Neuronal stem cell (in vitro differentiated cells): ENCODE data around the gene PTRH2.

Experiments
- DNase-seq: peaks from one replicate; pipeline ENCODE4 v3.0.0-alpha.2; 2013; ENCODE audit warnings: low spot score
- H2AFZ ChIP-seq: one replicate; pipeline ENCODE4 v1.6.1; 2013; ENCODE audit warnings: mild to moderate bottlenecking, low read length, inconsistent platforms
- H2AK5ac ChIP-seq: 2 replicates; pipeline ENCODE4 v1.6.1; 2013; ENCODE audit warnings: low read depth, mild to moderate bottlenecking, inconsistent platforms, low read length, moderate library complexity, mixed read lengths
- H2BK120ac ChIP-seq: 2 replicates; pipeline ENCODE4 v1.6.1; 2013; ENCODE audit warnings: low read depth, mild to moderate bottlenecking, inconsistent platforms, low read length, moderate library complexity, mixed read lengths
- H2BK12ac ChIP-seq: one replicate; pipeline ENCODE4 v1.6.1; 2013; ENCODE audit warnings: low read length, inconsistent platforms
- H2BK15ac ChIP-seq: 2 replicates; pipeline ENCODE4 v1.6.1; 2013; ENCODE audit warnings: mild to moderate bottlenecking, low read length, inconsistent platforms, mixed read lengths
- H2BK5ac ChIP-seq: one replicate; pipeline ENCODE4 v1.6.1; 2013; ENCODE audit warnings: inconsistent platforms, mild to moderate bottlenecking, low read length, moderate library complexity
- H3K14ac ChIP-seq: one replicate; pipeline ENCODE4 v1.6.1; 2013; ENCODE audit warnings: low read length, inconsistent platforms
- H3K18ac ChIP-seq: 2 replicates; pipeline ENCODE4 v1.6.1; 2013; ENCODE audit warnings: low read length, inconsistent platforms
- H3K23ac ChIP-seq: 2 replicates; pipeline ENCODE4 v1.6.1; 2013; ENCODE audit warnings: low read depth, mild to moderate bottlenecking, mixed read lengths, low read length, inconsistent platforms; ENCODE audit not compliant: poor library complexity
- H3K27ac ChIP-seq: replicated peaks from 3 replicates; pipeline ENCODE4 v1.5.1; 2013; ENCODE audit warnings: low read length, inconsistent platforms
- H3K27me3 ChIP-seq, 3 experiments: 2 replicates each; pipeline ENCODE4 v1.6.1; 2013; ENCODE audit warnings: low read length in 3 of 3, mild to moderate bottlenecking in 2 of 3, inconsistent platforms in 1 of 3, low read depth in 1 of 3, mixed read lengths in 1 of 3, moderate library complexity in 1 of 3; ENCODE audit not compliant: control insufficient read depth in 3 of 3, insufficient read depth in 3 of 3
- H3K36me3 ChIP-seq, 2 donors: replicated peaks in 1 of 2; 2 replicates each; pipeline ENCODE4 v1.6.1; 2013; ENCODE audit warnings: low read length in 2 of 2; ENCODE audit not compliant: control insufficient read depth in 2 of 2, insufficient read depth in 2 of 2
- H3K4ac ChIP-seq: 2 replicates; pipeline ENCODE4 v1.6.1; 2013; ENCODE audit warnings: inconsistent platforms, mild to moderate bottlenecking, low read length, moderate library complexity
- H3K4me1 ChIP-seq, 2 donors: 1 replicate in 1 of 2; 2 replicates in 1 of 2; pipeline ENCODE4 v1.6.1; 2013; ENCODE audit warnings: low read length in 2 of 2, low read depth in 1 of 2; ENCODE audit not compliant: control insufficient read depth in 2 of 2, insufficient read depth in 1 of 2
- H3K4me2 ChIP-seq: one replicate; pipeline ENCODE4 v1.6.1; 2013; ENCODE audit warnings: mild to moderate bottlenecking, low read length, inconsistent platforms; ENCODE audit not compliant: insufficient read depth, poor library complexity, severe bottlenecking
- H3K4me3 ChIP-seq, 2 donors: 2 replicates each; pipeline ENCODE4 v1.5.1; 2013; ENCODE audit warnings: low read length in 2 of 2, mild to moderate bottlenecking in 2 of 2, inconsistent platforms in 1 of 2, moderate library complexity in 1 of 2
- H3K79me1 ChIP-seq: one replicate; pipeline ENCODE4 v1.6.1; 2013; ENCODE audit warnings: low read depth, mild to moderate bottlenecking, inconsistent platforms, low read length, moderate library complexity
- H3K9ac ChIP-seq: one replicate; pipeline ENCODE4 v1.6.1; 2013; ENCODE audit warnings: mild to moderate bottlenecking, low read depth, low read length, inconsistent platforms; ENCODE audit not compliant: poor library complexity
- H3K9me3 ChIP-seq, 2 donors: replicated peaks in 1 of 2; 2 replicates each; pipeline versions ENCODE3 to v1.6.1; 2013; ENCODE audit warnings: low read length in 2 of 2, mild to moderate bottlenecking in 2 of 2, inconsistent platforms in 1 of 2, low read depth in 1 of 2, mixed read lengths in 1 of 2, moderate library complexity in 1 of 2; ENCODE audit not compliant: control insufficient read depth in 2 of 2, insufficient read depth in 1 of 2
- H4K8ac ChIP-seq: one replicate; pipeline ENCODE4 v1.6.1; 2013; ENCODE audit warnings: low read depth, mild to moderate bottlenecking, inconsistent platforms, low read length, moderate library complexity
- H4K91ac ChIP-seq: one replicate; pipeline ENCODE4 v1.6.1; 2013; ENCODE audit warnings: low read length, low read depth, mild to moderate bottlenecking, inconsistent platforms; ENCODE audit not compliant: poor library complexity
- WGBS, 2 donors: extraction: QIAGEN DNeasy Blood & Tissue Kit; methylation state at CpG; one replicate each; pipeline ENCODE4 v1.1.7; 2013; ENCODE audit warnings: missing lambda C conversion rate in 2 of 2, mixed read lengths in 1 of 2; ENCODE audit not compliant: insufficient read length in 2 of 2, insufficient replicate concordance in 1 of 2; ENCODE audit errors: extremely low coverage in 2 of 2; 5-methylcytosine and 5-hydroxymethylcytosine counted together

Gene PTRH2

DNA sequence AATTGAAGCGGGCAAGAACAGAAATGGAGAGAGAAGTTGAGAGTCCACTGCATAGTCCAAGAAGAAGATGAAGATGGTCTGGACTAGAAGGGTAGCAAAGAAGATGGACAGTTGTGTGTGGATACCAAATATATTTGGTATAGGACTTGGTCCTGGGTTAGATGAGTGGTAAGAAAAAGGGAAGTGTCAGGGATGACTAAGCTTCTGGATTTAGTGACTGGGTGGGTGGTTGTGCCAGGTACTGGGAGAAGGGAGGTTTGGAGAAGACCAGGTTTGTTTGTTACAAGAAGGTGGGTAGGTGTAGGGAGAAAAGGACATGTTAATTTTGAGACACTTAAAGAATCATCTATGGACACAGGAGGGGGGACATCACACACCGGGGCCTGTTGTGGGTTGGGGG lies 5.6 kb upstream of the PTRH2 start:
- no peak overlapping the region for H3K4me2 ChIP-seq
- 100% methylated on average over 1 of the region's 2 CpGs; no CpG with 5 or more reads in 1 of the 2 donors for WGBS, 2 donors

DNA sequence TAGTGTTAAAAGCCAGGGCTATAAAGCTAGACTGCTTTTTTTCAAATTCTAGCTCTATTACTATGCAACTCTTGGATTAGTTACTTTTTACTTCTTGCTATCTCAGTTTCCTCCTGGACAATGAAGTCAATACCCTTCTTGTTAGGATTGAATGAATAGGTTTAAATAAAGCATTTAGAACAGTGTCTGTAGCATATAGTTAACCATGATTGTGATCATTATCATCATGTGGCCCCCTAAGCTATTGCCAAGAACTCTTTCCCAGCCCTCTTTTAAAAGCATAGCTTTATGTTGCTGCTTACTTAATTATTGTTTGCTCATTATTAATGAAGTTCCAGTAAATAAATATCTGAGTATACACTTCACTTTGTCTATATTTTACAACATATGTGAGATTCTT lies 4.7 kb upstream of the PTRH2 start:
- no peak overlapping the region for H2BK5ac ChIP-seq
- H3K4me1 ChIP-seq: peaks cover 0 to 9% of the 10 kb centered on the region in 2 donors
- H3K9ac ChIP-seq: no peak overlapping the region
- no peak overlapping the region for H3K14ac ChIP-seq
- no peaks in the 10 kb centered on the region for H3K9me3 ChIP-seq
- no peak for DNase-seq
- no peak overlapping the region for H3K4ac ChIP-seq
- H3K79me1 ChIP-seq: peaks cover 4% of the 10 kb centered on the region
- no peak overlapping the region for H3K27ac ChIP-seq
- H2BK120ac ChIP-seq: no peak overlapping the region
- no peak overlapping the region for H2BK15ac ChIP-seq
- no peak overlapping the region for H3K4me2 ChIP-seq
- no peak overlapping the region for H2BK12ac ChIP-seq
- H3K18ac ChIP-seq: no peak overlapping the region
- no peak overlapping the region for H4K8ac ChIP-seq
- H2AFZ ChIP-seq: no peak overlapping the region
- no peaks in the 10 kb centered on the region for H3K27me3 ChIP-seq
- no peak overlapping the region for H3K4me3 ChIP-seq
- H2AK5ac ChIP-seq: no peak overlapping the region
- H4K91ac ChIP-seq: no peak overlapping the region
- no peak overlapping the region for H3K23ac ChIP-seq
- H3K36me3 ChIP-seq: no peaks in the 10 kb centered on the region

More for the DNA sequence above, 5.6 kb upstream of the PTRH2 start:
- no peak for DNase-seq
- no peak overlapping the region for H3K27ac ChIP-seq
- H3K4me3 ChIP-seq: no peak overlapping the region
- no peaks in the 10 kb centered on the region for H3K36me3 ChIP-seq
- H3K79me1 ChIP-seq: peaks cover 3% of the 10 kb centered on the region
- H2BK5ac ChIP-seq: no peak overlapping the region
- H2BK15ac ChIP-seq: no peak overlapping the region
- no peak overlapping the region for H3K18ac ChIP-seq
- H3K27me3 ChIP-seq: no peaks in the 10 kb centered on the region
- H3K9me3 ChIP-seq: no peaks in the 10 kb centered on the region
- peaks cover 0 to 9% of the 10 kb centered on the region in 2 donors for H3K4me1 ChIP-seq
- H3K23ac ChIP-seq: no peak overlapping the region
- no peak overlapping the region for H3K14ac ChIP-seq
- H3K4ac ChIP-seq: no peak overlapping the region
- no peak overlapping the region for H4K8ac ChIP-seq
- no peak overlapping the region for H4K91ac ChIP-seq
- no peak overlapping the region for H2AFZ ChIP-seq
- no peak overlapping the region for H3K9ac ChIP-seq
- H2BK12ac ChIP-seq: no peak overlapping the region
- H2AK5ac ChIP-seq: no peak overlapping the region
- H2BK120ac ChIP-seq: no peak overlapping the region

- Histone ChIP-seq H2BK15ac (no peak overlapping the region), H2BK5ac (no peak overlapping the region), H3K4ac (no peak overlapping the region), H3K27ac (peak overlapping the region; percentile 62), H3K9me3 (no peaks in the 10 kb centered on the region), H2BK12ac (no peak overlapping the region), H2AK5ac (no peak overlapping the region), H3K14ac (no peak overlapping the region), H3K27me3 (no peaks in the 10 kb centered on the region), H2AFZ (peak overlapping the region; percentile 91), H4K91ac (no peak overlapping the region), H3K36me3 (peaks cover 0 to 24% of the 10 kb centered on the region in 2 donors), H3K4me2 (peak overlapping the region; percentile 82), H3K79me1 (peaks cover 7% of the 10 kb centered on the region), H4K8ac (no peak overlapping the region), H3K18ac (peak overlapping the region; percentile 44), H3K23ac (no peak overlapping the region), H3K4me1 (peaks cover 4 to 9% of the 10 kb centered on the region in 2 donors), H3K4me3 (peak overlapping the region; percentile 86 to 87), H2BK120ac (no peak overlapping the region), H3K9ac (peak overlapping the region; percentile 82)
- no CpG with 5 or more reads among the region's 15 CpGs for WGBS, 2 donors
- peak; percentile 24 for DNase-seq
Measured at GRCh38 chr17:59707971-59708430, 771 bp upstream of the PTRH2 start.

- Histone ChIP-seq H3K4me1 (peaks cover 0 to 4% of the 10 kb centered on the region in 2 donors), H2BK15ac (no peak overlapping the region), H2AFZ (no peak overlapping the region), H4K8ac (no peak overlapping the region), H3K9ac (no peak overlapping the region), H3K18ac (no peak overlapping the region), H3K27me3 (no peaks in the 10 kb centered on the region), H3K36me3 (peaks cover 15 to 78% of the 10 kb centered on the region in 2 donors), H2BK12ac (no peak overlapping the region), H3K4me3 (no peak overlapping the region), H2BK120ac (no peak overlapping the region), H3K23ac (no peak overlapping the region), H3K27ac (no peak overlapping the region), H3K14ac (no peak overlapping the region), H4K91ac (no peak overlapping the region), H2BK5ac (no peak overlapping the region), H3K4me2 (no peak overlapping the region), H3K4ac (no peak overlapping the region), H3K9me3 (peaks cover 0 to 2% of the 10 kb centered on the region in 2 donors), H3K79me1 (peaks cover 3% of the 10 kb centered on the region), H2AK5ac (no peak overlapping the region)
- no CpG with 5 or more reads among the region's 7 CpGs for WGBS, 2 donors
- DNase-seq: no peak
Measured at GRCh38 chr17:59702304-59702703, 4.9 kb downstream of the PTRH2 start.
